HepG2 (cell line): ENCODE results near the gene TEKT3. TPM values are rescaled to one million over a fixed set of nuclear protein-coding genes. Genes with fewer than 3 reads are reported as not detected.

ENCODE experiments used
- GMEB2 ChIP-seq: IDR thresholded peaks from 2 replicates; pipeline ENCODE4 v1.6.1; 2016; ENCODE audit warnings: missing biosample characterization, missing genetic modification reagents, low read depth
- MBD4 ChIP-seq: IDR thresholded peaks from 2 replicates; pipeline ENCODE4 v1.6.1; 2012; ENCODE audit warnings: low read length, inconsistent platforms, borderline replicate concordance
- PREB ChIP-seq: sonication (generic); formaldehyde crosslinking; IDR thresholded peaks from 2 replicates; pipeline ENCODE4 v1.4.0; 2020; ENCODE audit warnings: missing genetic modification reagents
- RXRA ChIP-seq: sonication (generic); formaldehyde crosslinking; IDR thresholded peaks from 2 replicates; pipeline ENCODE4 v1.5.1; 2020; ENCODE audit warnings: missing genetic modification reagents
- TBX2 ChIP-seq: sonication (generic); formaldehyde crosslinking; IDR thresholded peaks from 2 replicates; pipeline ENCODE4 v1.5.0; 2020; ENCODE audit warnings: missing genetic modification reagents, mild to moderate bottlenecking, borderline replicate concordance
- YY1 ChIP-seq: IDR thresholded peaks from 2 replicates; pipeline ENCODE4 v1.6.1; 2011; ENCODE audit warnings: low read length, low read depth, moderate library complexity, mild to moderate bottlenecking; ENCODE audit not compliant: insufficient read depth, insufficient replicate concordance
- ZBTB25 ChIP-seq: IDR thresholded peaks from 2 replicates; pipeline ENCODE4 v1.6.1; 2018; ENCODE audit warnings: missing genetic modification reagents
- ZFP36L1 ChIP-seq: sonication (generic); formaldehyde crosslinking; IDR thresholded peaks from 2 replicates; pipeline ENCODE4 v1.8.0; 2022; ENCODE audit warnings: mild to moderate bottlenecking, missing genetic modification reagents, moderate library complexity
- ZNF180 ChIP-seq: sonication (generic); formaldehyde crosslinking; IDR thresholded peaks from 2 replicates; pipeline ENCODE4 v1.4.0; 2020; ENCODE audit warnings: low read depth, missing genetic modification reagents, borderline replicate concordance
- ZNF468 ChIP-seq: sonication (generic); formaldehyde crosslinking; IDR thresholded peaks from 2 replicates; pipeline ENCODE4 v1.8.0; 2022; ENCODE audit warnings: mild to moderate bottlenecking, moderate library complexity, missing genetic modification reagents
- ZNF501 ChIP-seq: sonication (generic); formaldehyde crosslinking; IDR thresholded peaks from 2 replicates; pipeline ENCODE4 v1.5.1; 2020; ENCODE audit warnings: mild to moderate bottlenecking, moderate library complexity, missing genetic modification reagents
- ZNF503 ChIP-seq: sonication (generic); formaldehyde crosslinking; IDR thresholded peaks from 2 replicates; pipeline ENCODE4 v1.4.0; 2020; ENCODE audit warnings: missing genetic modification reagents
- ZNF564 ChIP-seq: sonication (generic); formaldehyde crosslinking; IDR thresholded peaks from 2 replicates; pipeline ENCODE4 v1.8.1; 2023; ENCODE audit warnings: mild to moderate bottlenecking, missing genetic modification reagents
- polyA plus RNA-seq, 8 experiments: library from polyadenylated mRNA; depleted of rRNA in 3 of 8; stranded (reverse) in 7 of 8; unstranded in 1 of 8; fragments of >200 nt; fragmentation: Illumina TruSeq in 4 of 8; extraction: Trizol in 4 of 8; gene quantifications; 2 replicates each; pipeline versions ENCODE4 v1.2.1 to v1.2.3, GENCODE V29; 2011 to 2016; ENCODE audit warnings: low read depth in 4 of 8, missing spikeins in 1 of 8, mixed read lengths in 1 of 8; ENCODE audit not compliant: insufficient read depth in 1 of 8
- total RNA-seq, 5 experiments: library from RNA; depleted of rRNA; stranded (reverse); fragments of >200 nt; fragmentation: Illumina TruSeq; extraction: Trizol; gene quantifications; 2 replicates each; pipeline ENCODE4 v1.2.3, GENCODE V29; 2016; ENCODE audit warnings: low read depth in 1 of 5

TEKT3 gene
- total and polyA plus RNA-seq, 2 of the 13 experiments (the other 11 are each of a cell fraction or from before 2014, with no cell fraction given), result 0.58 to 0.82 TPM

- TF ChIP-seq GMEB2 (no peak), MBD4 (no peak), TBX2 (CRISPR knock-in tag) (no peak), ZNF180 (no peak), YY1 (no peak), PREB (CRISPR knock-in tag) (no peak), RXRA (no peak), ZNF503 (CRISPR knock-in tag) (no peak), ZNF501 (no peak), ZFP36L1 (CRISPR knock-in tag) (no peak), ZNF564 (CRISPR knock-in tag) (no peak), ZBTB25 (CRISPR knock-in tag) (no peak), ZNF468 (CRISPR knock-in tag) (no peak)
- TF ChIP-seq, all 625 proteins: peak for 0
These were observed 20.2 kb upstream of the TEKT3 start (continued) for GRCh38 chr17:15361592-15361991.
